T-cell (primary cell): Measurements from ENCODE around the gene PPP2R5A. TPM values are rescaled to one million over a fixed set of nuclear protein-coding genes. Genes with fewer than 3 reads are reported as not detected.

Source experiments
- ATAC-seq, 4 experiments: fragments of 200-7000 bp in 3 of 4; fragments of 150-1000 bp in 1 of 4; cut with Tn5 transposase; replicated peaks in 1 of 4; 1 replicate in 3 of 4; 2 replicates in 1 of 4; pipeline ENCODE4 v1.10.0; 2021; ENCODE audit warnings: moderate library complexity in 3 of 4, mild to moderate bottlenecking in 2 of 4, moderate number of reproducible peaks in 1 of 4
- CTCF ChIA-PET, 2 donors: fragments of 300-600 bp; sonication (Branson Sonifier 250); formaldehyde crosslinking; loops; one replicate each; lab custom pipeline; 2022; ENCODE audit warnings: antibody characterized with exemption in 2 of 2; lab: Charles Lee
- POLR2A ChIA-PET, 2 donors: fragments of 300-600 bp; sonication (Branson Sonifier 250); formaldehyde crosslinking; loops; one replicate each; lab custom pipeline; 2022; ENCODE audit warnings: antibody characterized with exemption in 2 of 2; lab: Charles Lee
- DNase-seq, 35 experiments: peaks; one replicate each; pipeline versions ENCODE4 v3.0.0 to v3.0.0-alpha.2; 2013 to 2023
- H3K27ac ChIP-seq: one replicate; pipeline ENCODE4 v1.5.1; 2013; ENCODE audit warnings: low read length
- H3K27me3 ChIP-seq, 2 experiments: replicated peaks in 1 of 2; 1 replicate in 1 of 2; 2 replicates in 1 of 2; pipeline versions ENCODE4 v1.6.1 to v1.7.0; 2013; ENCODE audit warnings: low read length in 1 of 2, mixed read lengths in 1 of 2; ENCODE audit not compliant: control insufficient read depth in 2 of 2, insufficient read depth in 2 of 2; ENCODE audit errors: extremely low read depth in 1 of 2
- H3K36me3 ChIP-seq, 2 donors: 1 replicate in 1 of 2; 2 replicates in 1 of 2; pipeline versions ENCODE4 v1.6.1 to v1.7.0; 2013; ENCODE audit warnings: low read length in 1 of 2; ENCODE audit not compliant: control insufficient read depth in 2 of 2, insufficient read depth in 1 of 2; ENCODE audit errors: extremely low read depth in 1 of 2
- H3K4me1 ChIP-seq, 2 experiments: 1 replicate in 1 of 2; 2 replicates in 1 of 2; pipeline versions ENCODE4 v1.6.1 to v1.7.0; 2013; ENCODE audit warnings: low read length in 2 of 2, mixed read lengths in 1 of 2; ENCODE audit not compliant: insufficient read depth in 2 of 2, control insufficient read depth in 1 of 2; ENCODE audit errors: extremely low read depth in 1 of 2
- H3K4me3 ChIP-seq, 2 donors: 1 replicate in 1 of 2; 2 replicates in 1 of 2; pipeline versions ENCODE4 v1.5.1 to v1.7.0; 2013; ENCODE audit warnings: mild to moderate bottlenecking in 2 of 2, low read length in 1 of 2, moderate library complexity in 1 of 2; ENCODE audit not compliant: control insufficient read depth in 1 of 2; ENCODE audit errors: extremely low read depth in 1 of 2
- H3K9me3 ChIP-seq: 2 replicates; pipeline ENCODE4 v1.7.0; 2013
- H3K27ac Mint-ChIP-seq, 2 donors: one replicate each; pipeline ENCODE4 v1.8.0; 2020 to 2021; ENCODE audit warnings: mild to moderate bottlenecking in 2 of 2, mixed read lengths in 2 of 2
- H3K27me3 Mint-ChIP-seq, 2 donors: one replicate each; pipeline ENCODE4 v1.8.0; 2021 to 2022; ENCODE audit warnings: mixed read lengths in 2 of 2
- H3K36me3 Mint-ChIP-seq: one replicate; pipeline ENCODE4 v1.8.0; 2021; ENCODE audit warnings: mixed read lengths
- H3K4me1 Mint-ChIP-seq, 3 donors: one replicate each; pipeline ENCODE4 v1.8.0; 2020 to 2022; ENCODE audit warnings: mixed read lengths in 3 of 3, mild to moderate bottlenecking in 1 of 3
- H3K4me3 Mint-ChIP-seq, 3 donors: one replicate each; pipeline ENCODE4 v1.8.0; 2020 to 2022; ENCODE audit warnings: mild to moderate bottlenecking in 3 of 3, mixed read lengths in 3 of 3, moderate library complexity in 3 of 3
- H3K9me3 Mint-ChIP-seq, 3 donors: one replicate each; pipeline ENCODE4 v1.8.0; 2020 to 2022; ENCODE audit warnings: mixed read lengths in 3 of 3
- WGBS: methylation state at CpG from one replicate; pipeline ENCODE4 v1.1.5; 2013; ENCODE audit warnings: missing lambda C conversion rate; ENCODE audit not compliant: insufficient coverage; 5-methylcytosine and 5-hydroxymethylcytosine counted together
- total RNA-seq, 35 experiments: library from RNA in 6 of 35; stranded (reverse) in 6 of 35; fragments of 120-200 nt in 1 of 35; gene quantifications; one replicate each; pipeline versions ENCODE4 v1.2.1 to v1.2.4 and lab custom pipeline; 2013 to 2026

PPP2R5A gene
- total RNA-seq, 5 donors from 2014 or later (not counting 1 experiment from before 2014, with no cell fraction given), result 40.4 to 51.1 (median 46.7) TPM

DNA sequence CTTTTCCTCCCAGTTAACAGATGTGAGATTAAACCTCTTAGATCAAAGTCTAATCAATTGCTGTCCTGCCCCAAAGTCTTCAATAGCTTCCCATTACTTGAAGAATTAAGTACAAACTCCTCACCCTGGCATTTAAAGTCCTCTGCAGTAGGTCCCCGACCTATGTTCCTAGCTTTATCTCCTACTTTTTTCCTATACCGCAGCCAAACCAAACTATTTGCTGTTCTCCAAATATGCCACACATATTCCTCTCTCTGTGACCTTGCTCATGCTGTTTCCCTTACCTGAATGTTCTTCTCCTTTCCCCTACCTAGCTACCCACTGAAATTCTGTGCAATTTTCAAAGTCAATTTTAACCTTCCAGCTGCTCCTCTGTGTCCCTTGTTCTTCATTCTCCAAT, 14.0 kb upstream of the PPP2R5A start:
- POLR2A ChIA-PET, result no interaction called here

DNA sequence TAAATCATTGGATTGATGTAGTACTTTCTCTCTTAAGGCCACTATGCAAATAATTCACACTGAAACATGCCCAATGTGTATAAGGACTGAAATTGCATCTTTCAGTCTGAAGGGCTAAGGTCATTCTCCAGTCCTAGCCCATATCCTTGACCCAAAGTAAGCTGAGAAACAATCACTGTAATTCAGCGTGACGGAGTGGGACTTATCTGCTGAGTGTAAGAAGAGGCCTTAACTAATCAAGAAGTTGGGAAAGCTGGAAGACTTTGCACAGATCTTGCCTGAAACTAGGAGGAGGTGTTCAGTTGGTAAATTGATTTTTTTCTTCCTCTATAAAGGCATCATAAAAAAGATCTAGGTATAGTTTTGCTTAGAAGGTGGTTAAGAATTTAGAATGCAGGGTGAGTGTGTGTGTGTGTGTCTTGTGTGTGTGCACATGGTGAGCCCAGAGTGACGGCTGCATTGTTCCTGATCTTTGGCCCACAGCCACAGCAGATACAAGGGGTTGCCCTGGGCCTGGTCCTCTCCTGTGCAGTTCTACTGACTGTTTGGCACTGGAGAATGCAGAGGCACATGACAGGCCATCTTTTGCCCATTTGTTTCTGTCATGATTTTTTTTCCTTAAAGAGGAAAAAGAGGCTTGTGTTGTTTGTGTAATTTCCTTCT, 13.3 kb upstream of the PPP2R5A start:
- no peaks in the 10 kb centered on the region for H3K27me3 Mint-ChIP-seq
- ChIA-PET CTCF (no interaction called here), POLR2A (no interaction called here)
- DNase-seq, result no peak
- no peaks in the 10 kb centered on the region for H3K9me3 Mint-ChIP-seq
- H3K36me3 ChIP-seq, result no peaks in the 10 kb centered on the region
- WGBS, result no CpG with 5 or more reads among the region's 3 CpGs
- no peaks in the 10 kb centered on the region for H3K27me3 ChIP-seq
- ATAC-seq, result no peak
- H3K4me3 Mint-ChIP-seq, result no peak overlapping the region
- H3K27ac Mint-ChIP-seq, result no peak overlapping the region
- H3K4me3 ChIP-seq, result no peak overlapping the region
- H3K9me3 ChIP-seq, result no peaks in the 10 kb centered on the region
- H3K27ac ChIP-seq, result no peak overlapping the region
- H3K36me3 Mint-ChIP-seq, result no peaks in the 10 kb centered on the region
- peaks cover 0 to 6% of the 10 kb centered on the region in 2 experiments for H3K4me1 ChIP-seq
- peaks cover 0 to 5% (median 4%) of the 10 kb centered on the region in 3 donors for H3K4me1 Mint-ChIP-seq

More for the DNA sequence above, 14.0 kb upstream of the PPP2R5A start:
- Mint-ChIP-seq H3K9me3 (no peaks in the 10 kb centered on the region), H3K27me3 (no peaks in the 10 kb centered on the region), H3K36me3 (no peaks in the 10 kb centered on the region), H3K4me1 (peaks cover 0 to 5% (median 4%) of the 10 kb centered on the region in 3 donors), H3K27ac (no peak overlapping the region), H3K4me3 (no peak overlapping the region)
- no peak overlapping the region for H3K27ac ChIP-seq
- ATAC-seq, result no peak
- peaks cover 0 to 6% of the 10 kb centered on the region in 2 experiments for H3K4me1 ChIP-seq
- H3K4me3 ChIP-seq, result no peak overlapping the region
- H3K36me3 ChIP-seq, result no peaks in the 10 kb centered on the region
- H3K27me3 ChIP-seq, result no peaks in the 10 kb centered on the region
- WGBS, result 95% methylated on average over 2 of the region's 2 CpGs
- H3K9me3 ChIP-seq, result no peaks in the 10 kb centered on the region
- CTCF ChIA-PET, result interaction anchor here in 1 of 2 donors (1.3 kb wide), 1 partner anchor 184 kb away, joined by 3 read pairs; no protein-coding TSS in a partner anchor
- no peak for DNase-seq

DNA sequence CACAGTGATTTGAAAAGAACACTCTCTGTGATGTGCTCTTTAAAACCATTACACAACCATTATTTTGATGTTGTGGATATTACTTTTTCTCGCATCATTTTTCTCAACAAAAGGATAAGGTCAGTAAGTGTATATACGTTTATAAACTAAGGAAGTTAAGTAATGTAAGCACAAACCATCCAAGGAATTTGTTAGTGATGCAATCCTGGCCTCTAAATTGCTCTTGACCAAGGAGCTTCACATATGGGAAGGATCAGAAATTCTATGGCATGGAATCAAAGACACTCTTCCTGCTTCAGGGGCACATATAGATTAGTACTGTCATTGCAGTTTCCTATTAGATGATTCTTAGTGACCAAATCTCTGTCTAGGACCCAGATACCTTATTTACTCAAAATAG, 3.6 kb upstream of the PPP2R5A start:
- no peak overlapping the region for H3K4me3 Mint-ChIP-seq
- H3K9me3 Mint-ChIP-seq, result no peaks in the 10 kb centered on the region
- no peak for ATAC-seq
- peaks cover 11 to 17% of the 10 kb centered on the region in 2 experiments for H3K4me1 ChIP-seq
- H3K27ac Mint-ChIP-seq, result no peak overlapping the region
- peaks cover 0 to 2% of the 10 kb centered on the region in 2 experiments for H3K27me3 ChIP-seq
- no peaks in the 10 kb centered on the region for H3K27me3 Mint-ChIP-seq
- ChIA-PET CTCF (no interaction called here), POLR2A (no interaction called here)
- peaks cover 16 to 27% (median 19%) of the 10 kb centered on the region in 3 donors for H3K4me1 Mint-ChIP-seq
- H3K9me3 ChIP-seq, result no peaks in the 10 kb centered on the region
- H3K27ac ChIP-seq, result no peak overlapping the region
- H3K36me3 ChIP-seq, result no peaks in the 10 kb centered on the region
- no CpG with 5 or more reads among the region's 2 CpGs for WGBS
- no peak overlapping the region for H3K4me3 ChIP-seq
- DNase-seq, result no peak
- H3K36me3 Mint-ChIP-seq, result no peaks in the 10 kb centered on the region

DNA sequence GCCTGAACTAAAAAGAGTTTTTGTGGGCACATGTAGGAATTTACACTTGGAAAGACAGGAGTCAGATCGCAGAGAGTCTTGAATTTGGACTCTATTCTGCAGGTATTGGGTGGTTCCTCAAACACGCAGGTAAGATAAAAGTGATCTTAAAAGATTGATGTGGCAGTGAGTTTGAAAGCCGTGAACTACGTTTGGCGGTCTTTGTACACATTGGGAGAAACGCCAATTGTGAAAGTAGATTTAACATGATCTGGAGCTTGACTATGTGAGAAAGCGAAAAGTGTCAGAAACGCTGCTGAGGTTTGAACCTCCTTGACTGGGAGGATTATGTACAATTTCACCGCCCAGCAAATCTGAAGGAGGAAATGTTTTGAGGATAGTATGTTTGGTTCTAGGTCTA, 1.5 kb upstream of the PPP2R5A start:
- ATAC-seq, result no peak
- peaks cover 22% of the 10 kb centered on the region in 2 experiments for H3K4me1 ChIP-seq
- H3K27me3 ChIP-seq, result peaks cover 0 to 2% of the 10 kb centered on the region in 2 experiments
- Mint-ChIP-seq H3K9me3 (no peaks in the 10 kb centered on the region), H3K4me1 (peaks cover 28 to 44% (median 31%) of the 10 kb centered on the region in 3 donors), H3K4me3 (peak overlapping the region; percentile 95 to 99 (median 97)), H3K36me3 (no peaks in the 10 kb centered on the region), H3K27ac (peak overlapping the region; percentile 30 to 72), H3K27me3 (no peaks in the 10 kb centered on the region)
- peak overlapping the region; percentile 87 for H3K27ac ChIP-seq
- H3K36me3 ChIP-seq, result no peaks in the 10 kb centered on the region
- POLR2A ChIA-PET, result interaction anchor here (0.6 to 1.5 kb wide), 4 partner anchors 27 to 431 kb away, joined by 3 to 11 read pairs (median 7); no protein-coding TSS in a partner anchor
- 13% methylated on average over 9 of the region's 9 CpGs for WGBS
- CTCF ChIA-PET, result interaction anchor here in 1 of 2 donors (1.2 kb wide), 1 partner anchor 213 kb away, joined by 8 read pairs; no protein-coding TSS in a partner anchor
- peak overlapping the region; percentile 90 to 97 for H3K4me3 ChIP-seq
- H3K9me3 ChIP-seq, result no peaks in the 10 kb centered on the region
- DNase-seq, result peak in 15 of 35 experiments; percentile 4 to 62 (median 15)

DNA sequence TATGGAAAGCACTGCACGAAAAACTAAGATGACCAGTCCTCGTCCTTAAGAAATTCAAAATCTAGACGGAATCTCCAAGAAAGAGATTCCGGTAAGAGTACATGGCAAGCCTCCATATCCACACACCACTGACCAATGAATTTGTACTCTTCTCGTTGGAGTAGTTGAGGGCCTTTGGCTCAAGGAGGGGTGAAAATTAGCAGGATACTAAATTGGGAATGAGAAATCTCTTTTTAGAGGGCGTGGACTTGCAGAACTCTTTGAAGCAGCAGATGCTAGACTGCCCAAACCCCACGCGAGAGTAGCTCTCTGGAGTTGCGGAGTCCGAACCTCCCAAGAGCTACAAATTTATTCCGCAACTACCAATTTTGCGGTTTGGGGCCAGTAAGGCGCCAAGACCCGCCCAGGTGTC, 872 bp upstream of the PPP2R5A start:
- Mint-ChIP-seq H3K27me3 (no peaks in the 10 kb centered on the region), H3K27ac (peak overlapping the region; percentile 95 to 97), H3K36me3 (peaks cover 3% of the 10 kb centered on the region), H3K9me3 (no peaks in the 10 kb centered on the region), H3K4me3 (peak overlapping the region; percentile 95 to 99 (median 97)), H3K4me1 (peaks cover 31 to 50% (median 35%) of the 10 kb centered on the region in 3 donors)
- H3K4me1 ChIP-seq, result peaks cover 22 to 26% of the 10 kb centered on the region in 2 experiments
- H3K9me3 ChIP-seq, result no peaks in the 10 kb centered on the region
- WGBS, result 0% methylated on average over 8 of the region's 14 CpGs
- DNase-seq, result peak in 1 of 35 experiments; percentile 9
- ChIA-PET CTCF (interaction anchor here in 1 of 2 donors (0.5 to 1.2 kb wide), 6 partner anchors 15 to 604 kb away, joined by 3 to 8 read pairs (median 5); partner anchors contain the start of genes DTL and INTS7), POLR2A (interaction anchor here (0.5 to 1.5 kb wide), 3 partner anchors 15 to 430 kb away, joined by 6 to 11 read pairs (median 11); no protein-coding TSS in a partner anchor)
- peak overlapping the region; percentile 87 for H3K27ac ChIP-seq
- H3K27me3 ChIP-seq, result peaks cover 0 to 2% of the 10 kb centered on the region in 2 experiments
- H3K36me3 ChIP-seq, result no peaks in the 10 kb centered on the region
- ATAC-seq, result no peak
- H3K4me3 ChIP-seq, result peak overlapping the region; percentile 90 to 97
